Neural cell (in vitro differentiated cells): ENCODE data around the gene SKI. TPM values are rescaled to one million over a fixed set of nuclear protein-coding genes. Genes with fewer than 3 reads are reported as not detected.

Experiments used
- H2AFZ ChIP-seq: fragments of 200-600, 300-800 bp; sonication (generic), shearing (Covaris generic); 2 replicates; pipeline ENCODE4 v1.6.0; 2014; ENCODE audit warnings: low read depth, mild to moderate bottlenecking, antibody characterized with exemption, low read length, moderate library complexity
- H3F3A ChIP-seq: fragments of 200-600 bp; shearing (Covaris generic); 2 replicates; pipeline ENCODE4 v1.6.1; 2016; ENCODE audit warnings: mild to moderate bottlenecking, moderate library complexity, mixed read lengths, antibody characterized with exemption, low read length; ENCODE audit not compliant: insufficient read depth, poor library complexity, severe bottlenecking
- H3K27ac ChIP-seq: fragments of 200-600, 300-800 bp; sonication (generic), shearing (Covaris generic); 2 replicates; pipeline ENCODE4 v1.5.1; 2014; ENCODE audit warnings: mild to moderate bottlenecking, low read length, moderate library complexity
- H3K27me3 ChIP-seq: fragments of 300-800, 200-600 bp; sonication (generic), shearing (Covaris generic); 2 replicates; pipeline ENCODE4 v1.6.0; 2014; ENCODE audit warnings: mild to moderate bottlenecking, low read depth, low read length, moderate library complexity; ENCODE audit not compliant: insufficient read depth
- H3K36me3 ChIP-seq: fragments of 300-800, 200-600 bp; sonication (generic), shearing (Covaris generic); 2 replicates; pipeline ENCODE4 v1.5.1; 2014; ENCODE audit warnings: mild to moderate bottlenecking, antibody characterized with exemption, low read length, moderate library complexity; ENCODE audit not compliant: insufficient read depth
- H3K4me2 ChIP-seq: fragments of 300-800, 200-600 bp; sonication (generic), shearing (Covaris generic); 2 replicates; pipeline ENCODE4 v1.6.0; 2014; ENCODE audit warnings: mild to moderate bottlenecking, low read length
- H3K4me3 ChIP-seq: fragments of 300-800, 200-600 bp; sonication (generic), shearing (Covaris generic); 2 replicates; pipeline ENCODE4 v1.5.1; 2014; ENCODE audit warnings: mild to moderate bottlenecking, low read length, moderate library complexity
- H3K79me2 ChIP-seq: fragments of 200-600 bp; shearing (Covaris generic); replicated peaks from 2 replicates; pipeline ENCODE4 v1.6.0; 2014; ENCODE audit warnings: mild to moderate bottlenecking, low read length, moderate library complexity; ENCODE audit not compliant: insufficient read depth
- H3K9ac ChIP-seq: fragments of 300-800, 200-600 bp; sonication (generic), shearing (Covaris generic); 2 replicates; pipeline ENCODE4 v1.6.1; 2016; ENCODE audit warnings: mild to moderate bottlenecking, low read length, mixed read lengths
- H3K9me2 ChIP-seq: fragments of 200-600 bp; shearing (Covaris generic); 2 replicates; pipeline ENCODE4 v1.6.1; 2016; ENCODE audit warnings: mild to moderate bottlenecking, low read length, mixed read lengths; ENCODE audit not compliant: insufficient read depth
- H3K9me3 ChIP-seq: fragments of 200-600, 300-800 bp; sonication (generic), shearing (Covaris generic); 2 replicates; pipeline ENCODE4 v1.6.1; 2016; ENCODE audit warnings: mild to moderate bottlenecking, mixed run types, low read length, moderate library complexity, mixed read lengths
- H4K20me1 ChIP-seq: fragments of 200-600 bp; shearing (Covaris generic); 2 replicates; pipeline ENCODE4 v1.6.1; 2016; ENCODE audit warnings: mild to moderate bottlenecking, mixed run types; ENCODE audit not compliant: insufficient read depth
- EP300 ChIP-seq: fragments of 450-650 bp; conservative IDR thresholded peaks from 2 replicates; pipeline ENCODE4 v1.6.1; 2014; ENCODE audit warnings: antibody characterized with exemption, mild to moderate bottlenecking, moderate library complexity; ENCODE audit not compliant: poor library complexity, severe bottlenecking
- EZH2 ChIP-seq: fragments of 200-600, 300-800 bp; shearing (Covaris generic), sonication (generic); IDR thresholded peaks from 2 replicates; pipeline ENCODE4 v1.6.1; 2014; ENCODE audit warnings: antibody characterized with exemption, low read length, borderline replicate concordance, mild to moderate bottlenecking; ENCODE audit not compliant: insufficient read depth, poor library complexity, severe bottlenecking
- MXI1 ChIP-seq: fragments of 450-650 bp; conservative IDR thresholded peaks from 2 replicates; pipeline ENCODE4 v1.6.1; 2014; ENCODE audit warnings: antibody characterized with exemption, mild to moderate bottlenecking; ENCODE audit not compliant: poor library complexity, severe bottlenecking
- POLR2AphosphoS5 ChIP-seq: IDR thresholded peaks from 2 replicates; pipeline ENCODE4 v1.6.1; 2012
- RAD21 ChIP-seq: fragments of 450-650 bp; conservative IDR thresholded peaks from 2 replicates; pipeline ENCODE4 v1.6.1; 2014; ENCODE audit warnings: antibody characterized with exemption, mild to moderate bottlenecking, moderate library complexity
- SMC3 ChIP-seq: fragments of 450-650 bp; conservative IDR thresholded peaks from 2 replicates; pipeline ENCODE4 v1.6.1; 2014; ENCODE audit warnings: antibody characterized with exemption, mild to moderate bottlenecking, moderate library complexity; ENCODE audit not compliant: poor library complexity
- TAF1 ChIP-seq: IDR thresholded peaks from 2 replicates; pipeline ENCODE4 v1.6.1; 2012; ENCODE audit warnings: low read depth
- polyA plus RNA-seq: library from polyadenylated mRNA; depleted of rRNA; stranded (reverse); fragments of >200 nt; gene quantifications from 2 replicates; pipeline ENCODE4 v1.2.3, GENCODE V29; 2014
- TF ChIP-seq, protein P1 (sequence below): fragments of 450-650 bp; IDR thresholded peaks from 2 replicates; pipeline ENCODE4 v1.5.1; 2014; ENCODE audit warnings: antibody characterized with exemption, mild to moderate bottlenecking, moderate library complexity; ENCODE audit not compliant: poor library complexity, severe bottlenecking
- TF ChIP-seq, protein P2 (sequence below): IDR thresholded peaks from 2 replicates; pipeline ENCODE4 v1.6.1; 2012; ENCODE audit warnings: borderline replicate concordance

The SKI gene
- polyA plus RNA-seq, 1 donor from 2014 or later, result 4.1 TPM

DNA sequence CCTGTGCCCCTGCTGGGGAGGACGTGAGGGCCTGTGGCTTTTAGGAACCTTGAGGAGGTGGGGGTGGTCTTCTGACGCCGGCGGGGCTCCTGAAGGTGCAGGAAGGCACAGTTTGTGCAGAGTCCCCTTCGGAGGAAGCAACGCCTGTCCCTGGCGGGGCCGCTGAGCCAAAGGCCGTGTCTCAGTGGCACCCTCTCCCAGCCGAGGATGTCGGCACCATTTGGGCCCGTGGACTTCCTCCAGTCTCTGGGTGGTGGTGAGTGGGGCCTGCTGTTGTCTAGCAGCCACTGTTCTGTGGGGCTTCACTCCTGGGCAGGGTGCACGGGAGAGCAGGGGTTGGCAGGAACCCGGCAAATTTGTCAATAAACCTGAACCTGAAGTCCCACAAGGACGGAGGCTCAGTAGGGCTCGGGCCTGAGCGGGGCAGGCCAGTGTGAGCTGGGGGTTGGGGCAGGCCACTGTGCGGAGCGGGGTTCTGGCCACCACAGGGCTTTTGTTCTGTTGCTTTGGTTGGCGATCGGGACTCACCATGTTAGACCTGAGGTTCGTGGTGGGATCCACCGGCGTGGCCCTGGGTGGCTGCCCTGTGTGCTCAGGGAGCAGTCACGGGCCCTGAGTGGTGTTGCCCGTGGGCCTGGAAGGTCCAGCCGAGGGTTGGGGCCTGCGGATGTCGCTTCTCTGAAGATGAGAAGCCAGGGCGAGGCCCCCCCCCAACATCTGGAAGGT, 64.8 kb downstream of the SKI start:
- Histone ChIP-seq H3K36me3 (no peaks in the 10 kb centered on the region), H3K27me3 (no peaks in the 10 kb centered on the region), H3K9ac (no peak overlapping the region), H3K9me3 (no peaks in the 10 kb centered on the region), H3K79me2 (peaks cover 67% of the 10 kb centered on the region), H2AFZ (no peak overlapping the region), H3K9me2 (no peaks in the 10 kb centered on the region), H3K4me2 (no peak overlapping the region), H3K27ac (no peak overlapping the region), H3F3A (no peaks in the 10 kb centered on the region), H4K20me1 (no peaks in the 10 kb centered on the region), H3K4me3 (no peak overlapping the region)
- TF ChIP-seq TAF1 (no peak), EZH2 (no peak), RAD21 (no peak), EP300 (no peak), POLR2AphosphoS5 (no peak), MXI1 (no peak), SMC3 (no peak)
- TF ChIP-seq, protein P1, sequence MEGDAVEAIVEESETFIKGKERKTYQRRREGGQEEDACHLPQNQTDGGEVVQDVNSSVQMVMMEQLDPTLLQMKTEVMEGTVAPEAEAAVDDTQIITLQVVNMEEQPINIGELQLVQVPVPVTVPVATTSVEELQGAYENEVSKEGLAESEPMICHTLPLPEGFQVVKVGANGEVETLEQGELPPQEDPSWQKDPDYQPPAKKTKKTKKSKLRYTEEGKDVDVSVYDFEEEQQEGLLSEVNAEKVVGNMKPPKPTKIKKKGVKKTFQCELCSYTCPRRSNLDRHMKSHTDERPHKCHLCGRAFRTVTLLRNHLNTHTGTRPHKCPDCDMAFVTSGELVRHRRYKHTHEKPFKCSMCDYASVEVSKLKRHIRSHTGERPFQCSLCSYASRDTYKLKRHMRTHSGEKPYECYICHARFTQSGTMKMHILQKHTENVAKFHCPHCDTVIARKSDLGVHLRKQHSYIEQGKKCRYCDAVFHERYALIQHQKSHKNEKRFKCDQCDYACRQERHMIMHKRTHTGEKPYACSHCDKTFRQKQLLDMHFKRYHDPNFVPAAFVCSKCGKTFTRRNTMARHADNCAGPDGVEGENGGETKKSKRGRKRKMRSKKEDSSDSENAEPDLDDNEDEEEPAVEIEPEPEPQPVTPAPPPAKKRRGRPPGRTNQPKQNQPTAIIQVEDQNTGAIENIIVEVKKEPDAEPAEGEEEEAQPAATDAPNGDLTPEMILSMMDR, result no peak
- TF ChIP-seq, protein P2, sequence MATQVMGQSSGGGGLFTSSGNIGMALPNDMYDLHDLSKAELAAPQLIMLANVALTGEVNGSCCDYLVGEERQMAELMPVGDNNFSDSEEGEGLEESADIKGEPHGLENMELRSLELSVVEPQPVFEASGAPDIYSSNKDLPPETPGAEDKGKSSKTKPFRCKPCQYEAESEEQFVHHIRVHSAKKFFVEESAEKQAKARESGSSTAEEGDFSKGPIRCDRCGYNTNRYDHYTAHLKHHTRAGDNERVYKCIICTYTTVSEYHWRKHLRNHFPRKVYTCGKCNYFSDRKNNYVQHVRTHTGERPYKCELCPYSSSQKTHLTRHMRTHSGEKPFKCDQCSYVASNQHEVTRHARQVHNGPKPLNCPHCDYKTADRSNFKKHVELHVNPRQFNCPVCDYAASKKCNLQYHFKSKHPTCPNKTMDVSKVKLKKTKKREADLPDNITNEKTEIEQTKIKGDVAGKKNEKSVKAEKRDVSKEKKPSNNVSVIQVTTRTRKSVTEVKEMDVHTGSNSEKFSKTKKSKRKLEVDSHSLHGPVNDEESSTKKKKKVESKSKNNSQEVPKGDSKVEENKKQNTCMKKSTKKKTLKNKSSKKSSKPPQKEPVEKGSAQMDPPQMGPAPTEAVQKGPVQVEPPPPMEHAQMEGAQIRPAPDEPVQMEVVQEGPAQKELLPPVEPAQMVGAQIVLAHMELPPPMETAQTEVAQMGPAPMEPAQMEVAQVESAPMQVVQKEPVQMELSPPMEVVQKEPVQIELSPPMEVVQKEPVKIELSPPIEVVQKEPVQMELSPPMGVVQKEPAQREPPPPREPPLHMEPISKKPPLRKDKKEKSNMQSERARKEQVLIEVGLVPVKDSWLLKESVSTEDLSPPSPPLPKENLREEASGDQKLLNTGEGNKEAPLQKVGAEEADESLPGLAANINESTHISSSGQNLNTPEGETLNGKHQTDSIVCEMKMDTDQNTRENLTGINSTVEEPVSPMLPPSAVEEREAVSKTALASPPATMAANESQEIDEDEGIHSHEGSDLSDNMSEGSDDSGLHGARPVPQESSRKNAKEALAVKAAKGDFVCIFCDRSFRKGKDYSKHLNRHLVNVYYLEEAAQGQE, result no peak

GRCh38 chr1:2294033-2294724, 66.1 kb downstream of the SKI start:
- no peak overlapping the region for H3K27ac ChIP-seq

More at GRCh38 chr1:2294033-2294724, 66.1 kb downstream of the SKI start:
- Histone ChIP-seq H3K9me2 (no peaks in the 10 kb centered on the region), H3F3A (no peaks in the 10 kb centered on the region), H3K9me3 (no peaks in the 10 kb centered on the region), H4K20me1 (peaks cover 4% of the 10 kb centered on the region), H3K27me3 (no peaks in the 10 kb centered on the region), H2AFZ (no peak overlapping the region), H3K9ac (no peak overlapping the region), H3K4me2 (no peak overlapping the region), H3K4me3 (no peak overlapping the region), H3K79me2 (peaks cover 66% of the 10 kb centered on the region), H3K36me3 (no peaks in the 10 kb centered on the region)
- TF ChIP-seq POLR2AphosphoS5, result no peak
- no peak for TF ChIP-seq MXI1
- no peak for TF ChIP-seq RAD21
